Adrenal gland (tissue), 5 donors: Measurements from ENCODE around the gene COBLL1.

Source experiments
- POLR2A ChIP-seq, 2 donors: fragments of 450-650 bp; IDR thresholded peaks; one replicate each; pipeline ENCODE4 v1.6.1; 2017; ENCODE audit warnings: antibody characterized with exemption in 2 of 2, mild to moderate bottlenecking in 2 of 2, moderate library complexity in 1 of 2
- TF ChIP-seq, protein P1 (sequence below), 6 experiments: fragments of 450-650 bp in 4 of 6; fragments of 200-600 bp in 2 of 6; sonication (generic) in 1 of 6; IDR thresholded peaks; 1 replicate in 5 of 6; 2 replicates in 1 of 6; pipeline versions ENCODE4 v1.5.1 to v1.8.0; 2016 to 2021; ENCODE audit warnings: antibody characterized with exemption in 6 of 6, mild to moderate bottlenecking in 2 of 6, moderate library complexity in 1 of 6
- donor health status: DM: no; HTN: no; CAD: no.

DNA sequence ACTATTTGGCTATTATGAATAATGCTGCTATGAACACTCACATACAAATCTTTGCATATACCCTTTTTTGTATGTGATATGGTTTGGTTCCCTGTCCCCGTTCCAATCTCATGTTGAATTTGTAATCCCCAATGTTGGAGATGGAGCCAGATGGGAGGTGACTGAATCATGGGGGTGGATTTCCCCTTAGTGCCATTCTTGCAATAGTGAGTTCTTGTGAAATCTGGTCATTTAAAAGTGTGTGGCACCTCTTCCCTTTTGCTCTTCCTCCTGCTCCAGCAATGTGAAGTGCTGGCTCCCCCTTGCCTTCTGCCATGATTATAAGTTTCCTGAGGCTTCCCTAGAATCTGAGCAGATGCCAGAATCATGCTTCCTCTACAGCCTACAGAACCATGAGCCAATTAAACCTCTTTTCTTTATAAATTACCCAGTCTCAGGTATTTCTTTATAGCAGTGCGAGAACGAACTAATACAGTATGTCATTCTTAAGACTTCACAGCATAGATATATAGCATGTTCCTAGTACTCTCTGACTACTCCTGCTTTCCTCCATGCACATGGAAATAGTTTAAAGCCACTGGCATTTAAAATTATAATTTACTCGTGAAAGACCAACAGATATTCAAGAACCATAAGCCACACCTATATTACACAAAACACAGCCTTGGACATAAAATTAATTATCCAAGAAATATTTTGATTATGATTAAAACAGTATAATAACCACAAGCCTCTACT lies 75.2 kb downstream of the COBLL1 start:
- TF ChIP-seq, protein P1, sequence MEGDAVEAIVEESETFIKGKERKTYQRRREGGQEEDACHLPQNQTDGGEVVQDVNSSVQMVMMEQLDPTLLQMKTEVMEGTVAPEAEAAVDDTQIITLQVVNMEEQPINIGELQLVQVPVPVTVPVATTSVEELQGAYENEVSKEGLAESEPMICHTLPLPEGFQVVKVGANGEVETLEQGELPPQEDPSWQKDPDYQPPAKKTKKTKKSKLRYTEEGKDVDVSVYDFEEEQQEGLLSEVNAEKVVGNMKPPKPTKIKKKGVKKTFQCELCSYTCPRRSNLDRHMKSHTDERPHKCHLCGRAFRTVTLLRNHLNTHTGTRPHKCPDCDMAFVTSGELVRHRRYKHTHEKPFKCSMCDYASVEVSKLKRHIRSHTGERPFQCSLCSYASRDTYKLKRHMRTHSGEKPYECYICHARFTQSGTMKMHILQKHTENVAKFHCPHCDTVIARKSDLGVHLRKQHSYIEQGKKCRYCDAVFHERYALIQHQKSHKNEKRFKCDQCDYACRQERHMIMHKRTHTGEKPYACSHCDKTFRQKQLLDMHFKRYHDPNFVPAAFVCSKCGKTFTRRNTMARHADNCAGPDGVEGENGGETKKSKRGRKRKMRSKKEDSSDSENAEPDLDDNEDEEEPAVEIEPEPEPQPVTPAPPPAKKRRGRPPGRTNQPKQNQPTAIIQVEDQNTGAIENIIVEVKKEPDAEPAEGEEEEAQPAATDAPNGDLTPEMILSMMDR (IDR thresholded peaks at IDR 0.05): no peak
- no peak for TF ChIP-seq POLR2A (IDR thresholded peaks at IDR 0.05)
